K562 (cell line): ENCODE results near the gene ZNF169. TPM values are rescaled to one million over a fixed set of nuclear protein-coding genes. Genes with fewer than 3 reads are reported as not detected.

Experiments used
- ATAC-seq: fragments of 200-7000 bp; cut with Tn5 transposase; 3 replicates; pipeline ENCODE4 v1.9.1; 2020; ENCODE audit warnings: moderate library complexity
- BruUV-seq: library from RNA; stranded (reverse); fragments of 400-500 nt; replicated peaks from 2 replicates; lab custom pipeline; 2021; lab: Mats Ljungman, UMichigan
- CTCF ChIA-PET: fragments of 300-600 bp; formaldehyde crosslinking; extraction: SDS; loops from one replicate; lab custom pipeline; 2021; ENCODE audit warnings: low intra/inter-chr PET ratio; lab: Yijun Ruan, JAX
- POLR2A ChIA-PET: fragments of 300-600, 350-650 bp; sonication (Branson Sonifier 250); formaldehyde crosslinking; extraction: SDS; loops from one replicate; lab custom pipeline; 2021; ENCODE audit warnings: antibody characterized with exemption, inconsistent platforms; lab: Yijun Ruan, JAX
- DNase-seq, 4 experiments: peaks; one replicate each; pipeline versions ENCODE4 v3.0.0 to v3.0.0-alpha.2; 2011 to 2018; ENCODE audit warnings: low spot score in 3 of 4, mixed read lengths in 3 of 4; ENCODE audit errors: extremely low read depth in 1 of 4
- FAIRE-seq: peaks from 2 replicates; lab custom pipeline; 2011; peaks lifted over from hg19 to GRCh38; lab: Jason Lieb, UNC
- H2AFZ ChIP-seq: 2 replicates; pipeline ENCODE4 v1.6.0; 2011; ENCODE audit warnings: low read depth, low read length, control low read depth, inconsistent platforms
- H3K27ac ChIP-seq: fragments of 200-600 bp; 3 replicates; pipeline ENCODE4 v1.8.0; 2011; ENCODE audit warnings: low read depth, mild to moderate bottlenecking, control low read depth, inconsistent platforms, low read length, moderate library complexity, mixed read lengths; ENCODE audit errors: extremely low read depth
- H3K27me3 ChIP-seq, 2 experiments: fragments of 300-600 bp in 1 of 2; 2 replicates in 1 of 2; 3 replicates in 1 of 2; pipeline versions ENCODE4 v1.6.0 to v1.8.0; 2011; ENCODE audit warnings: inconsistent platforms in 2 of 2, low read length in 2 of 2, mild to moderate bottlenecking in 1 of 2, mixed read lengths in 1 of 2, moderate library complexity in 1 of 2; ENCODE audit not compliant: control insufficient read depth in 2 of 2, insufficient read depth in 2 of 2
- H3K36me3 ChIP-seq: fragments of 300-600 bp; 3 replicates; pipeline ENCODE4 v1.8.0; 2011; ENCODE audit warnings: mild to moderate bottlenecking, low read length, inconsistent platforms; ENCODE audit not compliant: control insufficient read depth, insufficient read depth
- H3K4me1 ChIP-seq, 2 experiments: fragments of 200-600 bp in 1 of 2; replicated peaks in 1 of 2; 2 replicates in 1 of 2; 3 replicates in 1 of 2; pipeline versions ENCODE4 v1.5.1 to v1.8.0; 2011; ENCODE audit warnings: inconsistent platforms in 2 of 2, low read length in 2 of 2, mild to moderate bottlenecking in 1 of 2, mixed read lengths in 1 of 2, moderate library complexity in 1 of 2; ENCODE audit not compliant: control insufficient read depth in 2 of 2, insufficient read depth in 2 of 2
- H3K4me2 ChIP-seq: 2 replicates; pipeline ENCODE4 v1.6.1; 2011; ENCODE audit warnings: low read length, control low read depth, inconsistent platforms, mixed read lengths; ENCODE audit not compliant: insufficient read depth
- H3K4me3 ChIP-seq: fragments of 200-600 bp; sonication (generic), shearing (Covaris generic); 2 replicates; pipeline ENCODE4 v1.5.1; 2016; ENCODE audit warnings: control low read depth, inconsistent platforms
- H3K79me2 ChIP-seq: fragments of 200-600 bp; 3 replicates; pipeline ENCODE4 v1.8.0; 2011; ENCODE audit warnings: low read length, inconsistent platforms; ENCODE audit not compliant: control insufficient read depth, insufficient read depth
- H3K9ac ChIP-seq, 2 experiments: 2 replicates each; pipeline versions ENCODE4 v1.6.0 to v1.6.1; 2011; ENCODE audit warnings: low read depth in 2 of 2, low read length in 2 of 2, control low read depth in 1 of 2, inconsistent platforms in 1 of 2, mild to moderate bottlenecking in 1 of 2, mixed read lengths in 1 of 2; ENCODE audit not compliant: insufficient read depth in 1 of 2
- H3K9me1 ChIP-seq: one replicate; pipeline ENCODE4 v1.6.0; 2011; ENCODE audit warnings: inconsistent platforms, mild to moderate bottlenecking, low read length, moderate library complexity; ENCODE audit not compliant: control insufficient read depth, insufficient read depth
- H3K9me3 ChIP-seq: replicated peaks from 2 replicates; pipeline ENCODE4 v1.5.1; 2011; ENCODE audit warnings: low read depth, low read length, inconsistent platforms; ENCODE audit not compliant: control insufficient read depth, insufficient read depth
- H4K20me1 ChIP-seq: replicated peaks from 2 replicates; pipeline ENCODE4 v1.6.1; 2011; ENCODE audit warnings: low read length, inconsistent platforms, mixed read lengths; ENCODE audit not compliant: control insufficient read depth, insufficient read depth
- CHD1 ChIP-seq: fragments of 200-600 bp; sonication (generic); IDR thresholded peaks from one replicate; pipeline ENCODE4 v1.6.1; 2012; ENCODE audit warnings: mild to moderate bottlenecking, moderate library complexity, low read length, inconsistent platforms
- ETV1 ChIP-seq: fragments of 450-650 bp; conservative IDR thresholded peaks from 2 replicates; pipeline ENCODE4 v1.6.1; 2016; ENCODE audit warnings: missing genetic modification characterization, control low read depth, low read depth, missing compliant biosample characterization
- GABPB2 ChIP-seq: fragments of 250-450 bp; sonication (Bioruptor Pico); conservative IDR thresholded peaks from 2 replicates; pipeline ENCODE4 v1.5.1; 2021; ENCODE audit warnings: mild to moderate bottlenecking
- PHF21A ChIP-seq: fragments of 450-650 bp; IDR thresholded peaks from 2 replicates; pipeline ENCODE4 v1.6.1; 2017; ENCODE audit warnings: low read depth, borderline replicate concordance
- RBM15 ChIP-seq: fragments of 200-400 bp; formaldehyde crosslinking; IDR thresholded peaks from 2 replicates; pipeline ENCODE4 v1.6.1; 2018; ENCODE audit warnings: mild to moderate bottlenecking, low read length, moderate library complexity; ENCODE audit not compliant: insufficient read depth
- RCOR1 ChIP-seq, 2 experiments: IDR thresholded peaks; 2 replicates each; pipeline ENCODE4 v1.6.1; 2012; ENCODE audit warnings: low read depth in 2 of 2, low read length in 2 of 2, borderline replicate concordance in 1 of 2, improper control_type of control experiment in 1 of 2
- TFE3 ChIP-seq: fragments of 450-650 bp; formaldehyde crosslinking; IDR thresholded peaks from 2 replicates; pipeline ENCODE4 v1.4.0; 2020; ENCODE audit warnings: mild to moderate bottlenecking, mixed read lengths
- ZBTB33 ChIP-seq: sonication (generic); formaldehyde crosslinking; IDR thresholded peaks from 2 replicates; pipeline ENCODE4 v1.8.1; 2023; ENCODE audit warnings: mild to moderate bottlenecking, missing genetic modification reagents
- ZFP36 ChIP-seq: fragments of 150-350 bp; IDR thresholded peaks from 2 replicates; pipeline ENCODE4 v1.6.1; 2018; ENCODE audit warnings: low read length, low read depth; ENCODE audit not compliant: partially characterized antibody
- ZNF324 ChIP-seq: fragments of 250-450 bp; sonication (Bioruptor Pico); IDR thresholded peaks from 2 replicates; pipeline ENCODE4 v1.4.0; 2020; ENCODE audit warnings: mild to moderate bottlenecking
- ZNF518B ChIP-seq: fragments of 250-450 bp; sonication (Bioruptor Pico); IDR thresholded peaks from 2 replicates; pipeline ENCODE4 v1.5.0; 2021; ENCODE audit warnings: mild to moderate bottlenecking, moderate library complexity
- WGBS: fragments of 100-300 bp; shearing (Covaris generic); methylation state at CpG from one replicate; pipeline ENCODE4 v1.1.6; 2016; ENCODE audit warnings: low coverage, mixed read lengths; ENCODE audit not compliant: insufficient coverage; ENCODE audit errors: missing lambda C conversion rate; 5-methylcytosine and 5-hydroxymethylcytosine counted together
- in situ Hi-C: fragments of 300-500 bp; cut with MboI; formaldehyde crosslinking; loops from 4 replicates; pipeline ENCODE4 v1.15.0; 2018; ENCODE audit warnings: inconsistent platforms, mixed read lengths
- intact Hi-C: fragments of 100-400 bp; cut with micrococcal nuclease; formaldehyde crosslinking; loops from 2 replicates; pipeline ENCODE4 v1.14.2; 2022
- polyA plus RNA-seq, 8 experiments: library from polyadenylated mRNA; depleted of rRNA in 4 of 8; stranded (reverse) in 5 of 8; unstranded in 3 of 8; fragments of >200 nt; fragmentation: Nextera tagmentation in 2 of 8; fragmentation: Illumina TruSeq in 1 of 8; extraction: Ambion mirVana in 2 of 8; extraction: Trizol in 1 of 8; gene quantifications; 2 replicates each; pipeline versions ENCODE4 v1.2.1 to v1.2.3, GENCODE V29; 2011 to 2014; ENCODE audit warnings: inconsistent platforms in 1 of 8, missing spikeins in 1 of 8
- total RNA-seq, 7 experiments: library from RNA; depleted of rRNA in 6 of 7; stranded (reverse); fragments of >200 nt in 6 of 7; fragmentation: Illumina TruSeq in 2 of 7; extraction: Trizol in 2 of 7; gene quantifications; 2 replicates each; pipeline versions ENCODE4 v1.2.1 to v1.2.3, GENCODE V29; 2011 to 2021; ENCODE audit warnings: low replicate concordance in 1 of 7
- TF ChIP-seq, protein P1 (sequence below), 2 experiments: fragments of 250-450 bp in 1 of 2; fragments of 450-650 bp in 1 of 2; sonication (Bioruptor Pico) in 1 of 2; IDR thresholded peaks; 2 replicates each; pipeline versions ENCODE4 v1.6.1 to v1.8.0; 2016 to 2021; ENCODE audit warnings: mild to moderate bottlenecking in 2 of 2, moderate library complexity in 2 of 2, missing compliant biosample characterization in 1 of 2, missing genetic modification characterization in 1 of 2

The ZNF169 gene
- total and polyA plus RNA-seq, 9 of the 15 experiments (the other 6 are each of a cell fraction or from before 2014, with no cell fraction given), result 2.0 to 16.2 (median 5.6) TPM

GRCh38 chr9:94289691-94290090 is 30.6 kb downstream of the ZNF169 start:
- CTCF ChIA-PET, result interaction anchor here (0.8 kb wide), 1 partner anchor 287 kb away, joined by 3 read pairs; no protein-coding TSS in a partner anchor
- Histone ChIP-seq H3K27me3 (no peaks in the 10 kb centered on the region), H3K4me3 (no peak overlapping the region), H3K9me1 (no peaks in the 10 kb centered on the region), H3K79me2 (no peaks in the 10 kb centered on the region), H3K36me3 (peaks cover 16% of the 10 kb centered on the region), H3K9ac (no peak overlapping the region), H2AFZ (no peak overlapping the region), H3K4me1 (no peaks in the 10 kb centered on the region), H3K4me2 (no peak overlapping the region), H3K9me3 (no peaks in the 10 kb centered on the region), H3K27ac (no peak overlapping the region), H4K20me1 (no peaks in the 10 kb centered on the region)
- intact Hi-C loops, result no loop called here
- 83% methylated on average over 2 of the region's 2 CpGs for WGBS
- BruUV-seq, result no TSS peak
- POLR2A ChIA-PET, result interaction anchor here (0.8 kb wide), 1 partner anchor 11 kb away, joined by 3 read pairs; no protein-coding TSS in a partner anchor
- FAIRE-seq (no peak), DNase-seq (no peak), ATAC-seq (no peak)
- in situ Hi-C loops, result no loop called here
- TF ChIP-seq, protein P1, sequence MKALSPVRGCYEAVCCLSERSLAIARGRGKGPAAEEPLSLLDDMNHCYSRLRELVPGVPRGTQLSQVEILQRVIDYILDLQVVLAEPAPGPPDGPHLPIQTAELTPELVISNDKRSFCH (CRISPR knock-in tag; IDR thresholded peaks at IDR 0.05), result no peak
- TF ChIP-seq, protein P1 (tag; IDR thresholded peaks at IDR 0.05), result no peak
- no peak for TF ChIP-seq RBM15
- TF ChIP-seq ZNF324, result no peak
- no peak for TF ChIP-seq RCOR1 (IDR thresholded peaks at IDR 0.05; ENCODE audit: borderline replicate concordance in 1 of 2, low read depth in 2 of 2, low read length in 2 of 2)
- TF ChIP-seq ZFP36, result no peak
- no peak for TF ChIP-seq ZBTB33 (CRISPR knock-in tag)
- no peak for TF ChIP-seq CHD1
- TF ChIP-seq ETV1 (tag), result no peak
- no peak for TF ChIP-seq PHF21A
- TF ChIP-seq TFE3 (CRISPR knock-in tag), result no peak
- no peak for TF ChIP-seq GABPB2 (CRISPR knock-in tag)
- no peak for TF ChIP-seq ZNF518B (CRISPR knock-in tag)
